Fibroblast of skin of left quadriceps (primary cell): ENCODE data around the gene DPYD.
"Not testable (repeated sequence)": the region's sequence is repeated elsewhere in the genome, so short reads cannot be mapped to it uniquely, and the experiment has no call there.

ENCODE experiments used
- DNase-seq, 2 experiments: peaks; one replicate each; pipeline ENCODE4 v3.0.0-alpha.2; 2013; ENCODE audit warnings: low read depth in 2 of 2

Gene DPYD

GRCh38 chr1:97281962-97282361 is 638.9 kb downstream of the DPYD start:
- no peak for DNase-seq

GRCh38 chr1:97277891-97278654 is 642.8 kb downstream of the DPYD start:
- DNase-seq: peak; percentile 62 to 64

- DNase-seq: no peak
These were observed 648.7 kb downstream of the DPYD start for GRCh38 chr1:97271916-97272788.

- no peak for DNase-seq
These were observed 650.1 kb downstream of the DPYD start for GRCh38 chr1:97270508-97271307.

GRCh38 chr1:97265630-97266029 is 655.2 kb downstream of the DPYD start:
- no peak for DNase-seq

- DNase-seq: no peak
These were observed 658.0 kb downstream of the DPYD start for GRCh38 chr1:97262842-97263241.

GRCh38 chr1:97258597-97258996 is 662.2 kb downstream of the DPYD start:
- no peak for DNase-seq

GRCh38 chr1:97254731-97255463 is 665.9 kb downstream of the DPYD start:
- no peak for DNase-seq

GRCh38 chr1:97252925-97253324 is 667.9 kb downstream of the DPYD start:
- no peak for DNase-seq

- DNase-seq: peak; percentile 48 to 52
These were observed 668.8 kb downstream of the DPYD start for GRCh38 chr1:97252076-97252475.

- peak; percentile 27 to 36 for DNase-seq
These were observed 673.6 kb downstream of the DPYD start for GRCh38 chr1:97247196-97247595.

GRCh38 chr1:97245682-97246081 is 675.2 kb downstream of the DPYD start:
- DNase-seq: no peak

GRCh38 chr1:97245026-97245425 is 675.8 kb downstream of the DPYD start:
- no peak for DNase-seq

GRCh38 chr1:97243973-97244560 is 676.8 kb downstream of the DPYD start:
- peak in 1 of 2 experiments; percentile 14 for DNase-seq

GRCh38 chr1:97238816-97239215 is 682.0 kb downstream of the DPYD start:
- no peak for DNase-seq

GRCh38 chr1:97231354-97231753 is 689.5 kb downstream of the DPYD start:
- not testable (repeated sequence) for DNase-seq

- DNase-seq: no peak
These were observed 708.2 kb downstream of the DPYD start for GRCh38 chr1:97212671-97213070.

GRCh38 chr1:97210307-97210706 is 710.5 kb downstream of the DPYD start:
- no peak for DNase-seq

GRCh38 chr1:97209381-97209957 is 711.4 kb downstream of the DPYD start:
- DNase-seq: no peak

- no peak for DNase-seq
These were observed 713.0 kb downstream of the DPYD start for GRCh38 chr1:97207868-97208267.

- DNase-seq: peak; percentile 20 to 36
These were observed 716.4 kb downstream of the DPYD start for GRCh38 chr1:97204468-97204867.
